ENCODE data around the gene ELOVL3.
"Not testable (repeated sequence)": the region's sequence is repeated elsewhere in the genome, so short reads cannot be mapped to it uniquely, and the experiment has no call there.

DNA sequence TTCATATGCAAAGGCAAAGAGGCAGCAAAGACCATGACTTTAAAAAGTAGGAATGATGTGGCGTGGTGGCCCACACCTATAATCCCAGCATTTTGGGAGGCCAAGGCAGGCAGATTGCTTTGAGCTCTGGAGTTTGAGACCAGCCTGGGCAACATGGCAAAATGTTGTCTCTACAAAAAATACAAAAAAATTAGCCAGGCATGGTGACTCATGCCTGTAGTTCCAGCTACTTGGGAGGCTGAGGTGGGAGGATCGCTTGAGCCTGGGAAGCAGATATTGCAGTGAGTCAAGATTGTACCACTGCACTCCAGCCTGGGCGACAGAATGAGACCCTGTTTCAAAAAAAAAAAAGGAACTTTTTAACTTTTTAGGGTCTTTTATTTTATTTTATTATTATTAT lies 26.4 kb downstream of the ELOVL3 start:
- TF ChIP-seq, protein P1, sequence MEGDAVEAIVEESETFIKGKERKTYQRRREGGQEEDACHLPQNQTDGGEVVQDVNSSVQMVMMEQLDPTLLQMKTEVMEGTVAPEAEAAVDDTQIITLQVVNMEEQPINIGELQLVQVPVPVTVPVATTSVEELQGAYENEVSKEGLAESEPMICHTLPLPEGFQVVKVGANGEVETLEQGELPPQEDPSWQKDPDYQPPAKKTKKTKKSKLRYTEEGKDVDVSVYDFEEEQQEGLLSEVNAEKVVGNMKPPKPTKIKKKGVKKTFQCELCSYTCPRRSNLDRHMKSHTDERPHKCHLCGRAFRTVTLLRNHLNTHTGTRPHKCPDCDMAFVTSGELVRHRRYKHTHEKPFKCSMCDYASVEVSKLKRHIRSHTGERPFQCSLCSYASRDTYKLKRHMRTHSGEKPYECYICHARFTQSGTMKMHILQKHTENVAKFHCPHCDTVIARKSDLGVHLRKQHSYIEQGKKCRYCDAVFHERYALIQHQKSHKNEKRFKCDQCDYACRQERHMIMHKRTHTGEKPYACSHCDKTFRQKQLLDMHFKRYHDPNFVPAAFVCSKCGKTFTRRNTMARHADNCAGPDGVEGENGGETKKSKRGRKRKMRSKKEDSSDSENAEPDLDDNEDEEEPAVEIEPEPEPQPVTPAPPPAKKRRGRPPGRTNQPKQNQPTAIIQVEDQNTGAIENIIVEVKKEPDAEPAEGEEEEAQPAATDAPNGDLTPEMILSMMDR (IDR thresholded peaks at IDR 0.05; ENCODE audit: extremely low read depth in 1 of 2, insufficient read depth in 1 of 2, low read depth in 1 of 2, low read length in 2 of 2), result not testable (repeated sequence)
- TF ChIP-seq POLR2AphosphoS5 (IDR thresholded peaks at IDR 0.05; ENCODE audit: insufficient read depth, low read depth, low read length); POLR2A (IDR thresholded peaks at IDR 0.05; ENCODE audit: low read depth, low read length); EZH2 (IDR thresholded peaks at IDR 0.05; ENCODE audit: borderline replicate concordance, low read depth, low read length, severe bottlenecking): not testable (repeated sequence)
- TF ChIP-seq, protein P2, sequence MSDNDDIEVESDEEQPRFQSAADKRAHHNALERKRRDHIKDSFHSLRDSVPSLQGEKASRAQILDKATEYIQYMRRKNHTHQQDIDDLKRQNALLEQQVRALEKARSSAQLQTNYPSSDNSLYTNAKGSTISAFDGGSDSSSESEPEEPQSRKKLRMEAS (IDR thresholded peaks at IDR 0.05; ENCODE audit: insufficient read depth, insufficient read length), result not testable (repeated sequence)
